Measurements from ENCODE around the gene OTOS.

OTOS gene

GRCh38 chr2:240168041-240168440 lies 27.6 kb upstream of the OTOS start:
- DNase-seq, result no peak

- no peak for DNase-seq
Observed at GRCh38 chr2:240167588-240167880, 27.1 kb upstream of the OTOS start.

- no peak for DNase-seq
Observed at GRCh38 chr2:240166761-240167587, 26.5 kb upstream of the OTOS start.

- DNase-seq, result no peak
Observed at GRCh38 chr2:240166191-240166590, 25.7 kb upstream of the OTOS start.

GRCh38 chr2:240165661-240166060 lies 25.2 kb upstream of the OTOS start:
- no peak for DNase-seq

GRCh38 chr2:240165034-240165433 lies 24.6 kb upstream of the OTOS start:
- no peak for DNase-seq

GRCh38 chr2:240164586-240164985 lies 24.1 kb upstream of the OTOS start:
- DNase-seq, result no peak

- DNase-seq, result no peak
Observed at GRCh38 chr2:240163844-240164574, 23.6 kb upstream of the OTOS start.

GRCh38 chr2:240162939-240163714 lies 22.7 kb upstream of the OTOS start:
- DNase-seq, result no peak

- no peak for DNase-seq
Observed at GRCh38 chr2:240162531-240162930, 22.1 kb upstream of the OTOS start.

- no peak for DNase-seq
Observed at GRCh38 chr2:240162032-240162431, 21.6 kb upstream of the OTOS start.

- DNase-seq, result no peak
Observed at GRCh38 chr2:240161087-240161750, 20.8 kb upstream of the OTOS start.

GRCh38 chr2:240160291-240161086 lies 20.0 kb upstream of the OTOS start:
- DNase-seq, result no peak

GRCh38 chr2:240159251-240159839 lies 18.9 kb upstream of the OTOS start:
- DNase-seq, result no peak

GRCh38 chr2:240157147-240157470 lies 16.7 kb upstream of the OTOS start:
- DNase-seq, result no peak

GRCh38 chr2:240156435-240157146 lies 16.1 kb upstream of the OTOS start:
- DNase-seq, result no peak

GRCh38 chr2:240155745-240156390 lies 15.4 kb upstream of the OTOS start:
- DNase-seq, result no peak

- DNase-seq, result peak in 50 of 56 donors; percentile 18 to 86 (median 52)
Observed at GRCh38 chr2:240155048-240155744, 14.7 kb upstream of the OTOS start.

GRCh38 chr2:240154606-240155005 lies 14.1 kb upstream of the OTOS start:
- no peak for DNase-seq

All from nucleus accumbens (tissue), 56 donors.